Panc1 (cell line): ENCODE results near the gene SNX9. TPM values are rescaled to one million over a fixed set of nuclear protein-coding genes. Genes with fewer than 3 reads are reported as not detected.
"Not testable (repeated sequence)": the region's sequence is repeated elsewhere in the genome, so short reads cannot be mapped to it uniquely, and the experiment has no call there.

Source experiments
- ATAC-seq: fragments of 200-7000 bp; cut with Tn5 transposase; 2 replicates; pipeline ENCODE4 v1.9.1; 2020; ENCODE audit warnings: mild to moderate bottlenecking, moderate library complexity
- BruUV-seq: library from RNA; stranded (reverse); fragments of 400-500 nt; replicated peaks from 2 replicates; lab custom pipeline; 2021; lab: Mats Ljungman, UMichigan
- CTCF ChIA-PET: fragments of 300-600 bp; sonication (Branson Sonifier 250); formaldehyde crosslinking; loops from one replicate; lab custom pipeline; 2022; ENCODE audit warnings: antibody characterized with exemption; lab: Charles Lee
- POLR2A ChIA-PET: fragments of 300-600 bp; sonication (Branson Sonifier 250); formaldehyde crosslinking; loops from one replicate; lab custom pipeline; 2022; ENCODE audit warnings: antibody characterized with exemption; lab: Charles Lee
- DNase-seq: peaks from one replicate; pipeline ENCODE4 v3.0.0-alpha.2; 2010; ENCODE audit warnings: low read depth, low spot score
- H3K27ac ChIP-seq: 2 replicates; pipeline ENCODE4 v1.5.1; 2011; ENCODE audit warnings: mild to moderate bottlenecking, low read length, inconsistent platforms
- H3K27me3 ChIP-seq: fragments of 200-500 bp; sonication (Bioruptor generic); 2 replicates; pipeline ENCODE4 v1.6.0; 2014; ENCODE audit warnings: low read length, inconsistent platforms; ENCODE audit not compliant: control insufficient read depth, insufficient read depth
- H3K36me3 ChIP-seq: fragments of 200-500 bp; sonication (Bioruptor generic); 2 replicates; pipeline ENCODE4 v1.5.1; 2014; ENCODE audit warnings: inconsistent platforms, mild to moderate bottlenecking, low read length, moderate library complexity; ENCODE audit not compliant: control insufficient read depth, insufficient read depth
- H3K4me1 ChIP-seq: 2 replicates; pipeline ENCODE4 v1.5.1; 2011; ENCODE audit warnings: inconsistent platforms, mild to moderate bottlenecking, low read length, moderate library complexity; ENCODE audit not compliant: control insufficient read depth, insufficient read depth
- H3K4me3 ChIP-seq, 2 experiments: 2 replicates each; pipeline ENCODE4 v1.5.1; 2011 to 2012; ENCODE audit warnings: low read depth in 2 of 2, low read length in 2 of 2, mild to moderate bottlenecking in 2 of 2, inconsistent platforms in 1 of 2, moderate library complexity in 1 of 2
- H3K9me3 ChIP-seq: fragments of 200-500 bp; sonication (Bioruptor generic); 2 replicates; pipeline ENCODE4 v1.5.1; 2014; ENCODE audit warnings: low read depth, mild to moderate bottlenecking, inconsistent platforms, low read length, moderate library complexity; ENCODE audit not compliant: control insufficient read depth, insufficient read depth
- CTCF ChIP-seq: fragments of 450-650 bp; IDR thresholded peaks from 2 replicates; pipeline ENCODE4 v1.5.1; 2017; ENCODE audit warnings: mild to moderate bottlenecking
- POLR2AphosphoS5 ChIP-seq: IDR thresholded peaks from 2 replicates; pipeline ENCODE4 v1.6.1; 2012; ENCODE audit warnings: mild to moderate bottlenecking, low read depth, low read length, moderate library complexity
- REST ChIP-seq, 2 experiments: IDR thresholded peaks; 2 replicates each; pipeline ENCODE4 v1.6.1; 2011 to 2012; ENCODE audit warnings: low read depth in 2 of 2, control low read depth in 1 of 2, low read length in 1 of 2, mild to moderate bottlenecking in 1 of 2, moderate library complexity in 1 of 2; ENCODE audit not compliant: insufficient read depth in 1 of 2
- SIN3A ChIP-seq: IDR thresholded peaks from 2 replicates; pipeline ENCODE4 v1.6.1; 2012; ENCODE audit warnings: low read depth, mild to moderate bottlenecking, low read length, moderate library complexity, borderline replicate concordance; ENCODE audit not compliant: insufficient read depth
- TCF7L2 ChIP-seq: IDR thresholded peaks from 2 replicates; pipeline ENCODE4 v1.6.1; 2011; ENCODE audit warnings: mild to moderate bottlenecking, low read depth, low read length, inconsistent platforms
- in situ Hi-C: cut with HindIII; loops from 2 replicates; pipeline ENCODE4 v1.10.0; 2016; ENCODE audit warnings: low sequenced_read_pairs, low pct_unique_long_range_greater_than_20kb
- intact Hi-C: fragments of 100-400 bp; cut with micrococcal nuclease; formaldehyde crosslinking; loops from one replicate; pipeline ENCODE4 v1.10.0; 2022; ENCODE audit not compliant: unreplicated experiment
- total RNA-seq: library from RNA; stranded (reverse); gene quantifications from one replicate; pipeline ENCODE4 v1.2.1, GENCODE V29; 2021; ENCODE audit not compliant: unreplicated experiment

SNX9 gene
- total RNA-seq, 1 experiment from 2014 or later = 46.0 TPM

DNA sequence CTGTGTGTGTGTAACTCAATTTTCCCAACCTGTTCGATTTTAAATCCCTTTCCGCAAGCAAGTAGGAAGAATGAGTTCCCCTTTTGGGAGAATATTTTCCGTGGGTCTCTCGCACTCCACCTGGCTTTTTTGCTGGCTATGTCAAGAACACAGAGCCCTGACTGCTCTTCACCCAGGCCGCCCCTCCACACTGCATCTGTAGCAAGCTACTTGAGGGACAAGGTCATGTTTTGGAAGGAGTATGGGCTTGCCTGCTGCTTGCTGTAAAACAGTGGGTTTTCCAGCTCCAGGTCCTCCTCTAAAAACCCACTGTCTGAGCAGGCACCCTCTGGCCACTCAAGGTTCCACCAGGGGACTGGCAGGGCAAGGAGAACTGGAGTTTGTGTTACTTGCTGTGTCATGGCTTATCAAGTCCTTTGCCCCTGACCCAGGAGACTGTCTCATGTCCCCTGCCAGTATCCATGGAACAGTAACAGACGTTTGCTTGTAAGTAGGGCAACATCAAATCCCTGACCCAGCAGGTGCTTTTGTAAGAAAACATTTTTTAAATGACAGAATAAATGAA lies 123.1 kb downstream of the SNX9 start:
- Histone ChIP-seq H3K4me1 (no peaks in the 10 kb centered on the region), H3K4me3 (no peak overlapping the region), H3K9me3 (no peaks in the 10 kb centered on the region), H3K36me3 (peaks cover 15% of the 10 kb centered on the region), H3K27me3 (no peaks in the 10 kb centered on the region), H3K27ac (no peak overlapping the region)
- no TSS peak for BruUV-seq
- CTCF ChIA-PET = interaction anchor here (0.5 kb wide), 1 partner anchor 266 kb away, joined by 8 read pairs; no protein-coding TSS in a partner anchor
- DNase-seq (no peak), ATAC-seq (no peak)
- no peak for TF ChIP-seq TCF7L2
- no peak for TF ChIP-seq REST (IDR thresholded peaks at IDR 0.05; ENCODE audit: insufficient read depth in 1 of 2, low read depth in 2 of 2, low read length in 1 of 2)
- no peak for TF ChIP-seq SIN3A
- no peak for TF ChIP-seq POLR2AphosphoS5
- no peak for TF ChIP-seq CTCF
- POLR2A ChIA-PET = no interaction called here
- intact Hi-C loops (no loop called here), in situ Hi-C loops (no loop called here)

DNA sequence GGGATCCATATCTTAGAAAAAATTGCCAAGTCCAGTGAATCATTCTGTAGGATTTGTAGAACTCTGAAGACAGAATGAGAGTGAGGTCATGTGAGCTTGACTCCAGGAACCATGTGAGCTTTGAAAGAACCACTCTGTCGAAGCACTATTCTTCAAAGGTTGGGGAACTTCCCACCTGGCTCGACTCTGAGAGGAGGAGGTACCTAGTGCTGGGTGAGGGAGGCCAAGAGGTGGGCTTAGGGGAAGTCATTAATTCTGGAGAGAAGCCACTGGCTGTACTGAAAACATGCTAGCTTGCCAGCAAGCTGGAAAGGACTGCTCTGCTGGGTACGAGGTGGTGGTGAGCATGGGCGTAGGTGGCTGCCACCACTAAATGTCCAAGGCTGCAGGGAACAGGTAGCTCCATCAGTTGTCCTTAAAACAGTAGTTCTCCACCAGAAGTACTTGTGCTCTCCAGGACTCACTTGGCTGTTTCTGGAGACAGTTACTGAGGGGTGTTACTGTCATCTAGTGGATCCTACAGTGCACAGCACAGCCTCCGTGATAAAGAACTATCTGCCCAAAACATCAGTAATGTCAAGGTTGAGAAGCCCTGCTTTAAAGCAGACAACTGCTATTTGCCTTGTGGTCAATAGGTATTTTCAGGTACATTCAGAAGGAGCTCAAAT lies 124.0 kb downstream of the SNX9 start:
- Histone ChIP-seq H3K4me3 (no peak overlapping the region), H3K4me1 (no peaks in the 10 kb centered on the region), H3K9me3 (no peaks in the 10 kb centered on the region), H3K27ac (no peak overlapping the region), H3K36me3 (peaks cover 9% of the 10 kb centered on the region), H3K27me3 (no peaks in the 10 kb centered on the region)
- in situ Hi-C loops (no loop called here), intact Hi-C loops (no loop called here)
- ATAC-seq (peak; percentile 72; the same call in 1 of the 2 replicates), DNase-seq (peak; percentile 25)
- ChIA-PET POLR2A (no interaction called here), CTCF (interaction anchor here (0.5 kb wide), 1 partner anchor 265 kb away, joined by 8 read pairs; no protein-coding TSS in a partner anchor)
- no TSS peak for BruUV-seq
- TF ChIP-seq POLR2AphosphoS5 (no peak), TCF7L2 (no peak), CTCF (no peak; the same call in 1 of the 2 replicates), SIN3A (no peak), REST (IDR thresholded peaks at IDR 0.05; ENCODE audit: insufficient read depth in 1 of 2, low read depth in 2 of 2, low read length in 1 of 2) (no peak)

DNA sequence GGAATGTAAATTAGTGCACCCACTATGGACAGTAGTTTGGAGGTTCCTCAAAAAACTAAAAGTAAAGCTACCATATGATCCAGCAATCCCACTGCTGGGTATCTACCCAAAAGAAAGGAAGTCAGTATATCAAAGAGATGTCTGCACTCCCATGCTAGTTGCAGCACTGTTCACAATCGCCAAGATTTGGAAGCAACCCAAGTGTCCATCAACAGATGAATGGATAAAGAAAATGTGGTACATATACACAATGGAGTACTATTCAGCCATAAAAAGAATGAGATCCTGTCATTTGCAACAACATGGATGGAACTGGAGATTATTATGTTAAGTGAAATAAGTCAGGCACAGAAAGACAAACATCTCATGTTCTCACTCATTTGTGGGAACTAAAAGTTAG lies 127.9 kb downstream of the SNX9 start:
- H3K36me3 ChIP-seq, H3K4me3 ChIP-seq, intact Hi-C loops, H3K9me3 ChIP-seq, CTCF ChIA-PET, ATAC-seq, H3K27ac ChIP-seq, POLR2A ChIA-PET, DNase-seq, H3K27me3 ChIP-seq, BruUV-seq, in situ Hi-C loops: not testable (repeated sequence)
- peaks cover 13% of the 10 kb centered on the region for H3K4me1 ChIP-seq
